GM10248 (cell line): ENCODE measurements around the gene HGFAC.

Experiments
- CTCF ChIA-PET: fragments of 300-600 bp; sonication (Branson Sonifier 250); formaldehyde crosslinking; extraction: SDS; loops from one replicate; lab custom pipeline; 2021; ENCODE audit warnings: antibody characterized with exemption; lab: Yijun Ruan, JAX
- POLR2A ChIA-PET: fragments of 350-650 bp; sonication (Branson Sonifier 250); formaldehyde crosslinking; extraction: SDS; loops from one replicate; lab custom pipeline; 2020; ENCODE audit warnings: antibody characterized with exemption; lab: Yijun Ruan, JAX
- DNase-seq: peaks from one replicate; pipeline ENCODE4 v3.0.0; 2012; ENCODE audit errors: extremely low spot score
- CTCF ChIP-seq: IDR thresholded peaks from 2 replicates; pipeline ENCODE4 v1.5.1; 2012; ENCODE audit warnings: mild to moderate bottlenecking, low read depth; ENCODE audit errors: extremely low read depth, missing control alignments, control extremely low read depth

Gene HGFAC

DNA sequence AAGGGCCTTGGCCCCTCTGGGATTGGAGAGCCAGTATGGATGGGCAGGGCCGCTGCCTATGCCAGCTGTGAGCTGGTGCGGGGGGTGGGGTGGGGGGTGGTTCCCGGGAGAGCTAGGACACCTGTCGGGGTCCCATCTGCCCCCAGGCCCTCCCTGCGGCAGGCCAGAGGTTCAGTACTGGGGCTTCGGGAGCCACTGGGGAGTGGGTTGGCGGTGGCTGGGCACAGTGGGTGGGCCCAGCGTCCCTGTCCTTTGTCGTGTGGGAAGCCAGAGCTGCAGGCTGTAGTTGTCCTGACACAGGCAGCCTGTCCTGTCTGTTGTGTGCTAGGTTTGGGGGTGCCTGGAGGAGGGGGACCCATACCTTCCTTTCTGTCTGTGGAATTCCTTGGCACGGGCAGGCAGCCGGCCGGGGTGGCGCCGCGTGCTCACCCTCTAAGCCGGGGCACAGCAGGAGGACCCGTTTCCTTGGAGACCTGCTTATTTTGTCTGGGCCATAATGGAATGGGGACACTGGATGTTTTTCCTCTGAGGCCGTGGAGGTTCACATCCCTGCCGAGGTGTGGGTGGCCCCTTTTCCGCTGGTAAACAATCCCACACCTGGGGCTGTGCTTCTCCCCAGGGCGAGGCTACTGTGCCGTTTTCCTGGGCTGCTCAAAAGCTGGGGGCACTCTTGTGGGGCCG, 36.1 kb downstream of the HGFAC start:
- CTCF ChIA-PET: interaction anchor here (5.0 kb wide), 1 partner anchor 131 kb away, joined by 48 read pairs; no protein-coding TSS in a partner anchor
- POLR2A ChIA-PET: interaction anchor here (0.6 kb wide), 1 partner anchor 124 kb away, joined by 3 read pairs; no protein-coding TSS in a partner anchor
- DNase-seq: no peak
- TF ChIP-seq CTCF: no peak

- no peak for TF ChIP-seq CTCF
- POLR2A ChIA-PET: no interaction called here
- no peak for DNase-seq
These were observed 36.9 kb downstream of the HGFAC start for GRCh38 chr4:3478446-3479357.

GRCh38 chr4:3479358-3480101, 37.8 kb downstream of the HGFAC start:
- ChIA-PET POLR2A (no interaction called here), CTCF (interaction anchor here (0.7 to 5.0 kb wide), 37 partner anchors 8 to 401 kb away, joined by 3 to 48 read pairs (median 5); no protein-coding TSS in a partner anchor)
- TF ChIP-seq CTCF: no peak
- no peak for DNase-seq

More at GRCh38 chr4:3478446-3479357, 36.9 kb downstream of the HGFAC start:
- CTCF ChIA-PET: interaction anchor here (1.1 to 5.0 kb wide), 7 partner anchors 8 to 132 kb away, joined by 4 to 48 read pairs (median 10); no protein-coding TSS in a partner anchor

GRCh38 chr4:3480528-3481112, 38.9 kb downstream of the HGFAC start:
- DNase-seq: peak; percentile 87
- ChIA-PET POLR2A (no interaction called here), CTCF (interaction anchor here (0.7 to 5.0 kb wide), 53 partner anchors 10 to 400 kb away, joined by 3 to 48 read pairs (median 4); no protein-coding TSS in a partner anchor)
- peak; percentile 98 for TF ChIP-seq CTCF

DNA sequence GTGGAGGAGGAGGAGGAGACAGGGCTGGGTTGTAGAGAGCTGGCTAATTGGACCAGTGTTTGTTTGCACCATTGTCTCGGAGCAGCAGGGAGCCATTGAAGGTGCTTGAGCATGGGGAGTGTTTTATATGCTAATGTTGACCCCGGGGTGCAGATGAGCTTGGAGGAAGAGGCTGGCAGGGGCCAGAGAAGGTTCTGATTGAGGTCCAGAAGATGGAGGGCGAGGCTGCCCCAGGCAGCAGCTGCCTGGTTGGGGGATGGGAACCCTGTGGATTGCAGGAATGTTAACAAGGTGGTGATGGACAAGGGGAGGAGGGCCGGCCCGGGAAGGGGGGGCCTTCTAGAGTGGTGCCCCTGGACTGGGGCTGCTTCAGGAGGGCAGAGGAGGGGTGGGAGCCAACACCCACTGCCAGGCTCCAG, 39.4 kb downstream of the HGFAC start:
- no peak for TF ChIP-seq CTCF
- DNase-seq: no peak
- CTCF ChIA-PET: interaction anchor here (0.8 to 5.0 kb wide), 51 partner anchors 10 to 400 kb away, joined by 3 to 48 read pairs (median 4); no protein-coding TSS in a partner anchor
- POLR2A ChIA-PET: no interaction called here
